ENCODE results near the gene UGP2.

UGP2 gene

GRCh38 chr2:63898839-63899238 is 57.1 kb downstream of the UGP2 start:
- Histone ChIP-seq H3K4me1 (ENCODE audit: control insufficient read depth, low read length) (no peaks in the 10 kb centered on the region), H4K20me1 (ENCODE audit: control insufficient read depth, insufficient read depth, low read depth, low read length) (no peaks in the 10 kb centered on the region), H3K79me2 (ENCODE audit: control insufficient read depth, low read length) (no peaks in the 10 kb centered on the region), H3K27me3 (ENCODE audit: control insufficient read depth, low read length) (no peaks in the 10 kb centered on the region), H3K9me3 (ENCODE audit: control insufficient read depth, insufficient read depth, low read length) (peaks cover 10% of the 10 kb centered on the region; the same call in 1 of the 2 replicates), H3F3A (ENCODE audit: control insufficient read depth, insufficient read depth) (peaks cover 17% of the 10 kb centered on the region), H3K27ac (ENCODE audit: low read depth, low read length) (no peak overlapping the region), H3K4me3 (ENCODE audit: low read length) (no peak overlapping the region), H3K4me2 (ENCODE audit: low read length) (no peak overlapping the region), H3K36me3 (ENCODE audit: control insufficient read depth, low read length) (peaks cover 59% of the 10 kb centered on the region), H3K9me2 (replicated peaks; ENCODE audit: control insufficient read depth, low read length) (no peaks in the 10 kb centered on the region)
- no peak for TF ChIP-seq CTCF (IDR thresholded peaks at IDR 0.05; ENCODE audit: low read depth, low read length, poor library complexity, severe bottlenecking)
- no peak for TF ChIP-seq EZH2phosphoT487 (IDR thresholded peaks at IDR 0.05; ENCODE audit: borderline replicate concordance, low read length)

DNA sequence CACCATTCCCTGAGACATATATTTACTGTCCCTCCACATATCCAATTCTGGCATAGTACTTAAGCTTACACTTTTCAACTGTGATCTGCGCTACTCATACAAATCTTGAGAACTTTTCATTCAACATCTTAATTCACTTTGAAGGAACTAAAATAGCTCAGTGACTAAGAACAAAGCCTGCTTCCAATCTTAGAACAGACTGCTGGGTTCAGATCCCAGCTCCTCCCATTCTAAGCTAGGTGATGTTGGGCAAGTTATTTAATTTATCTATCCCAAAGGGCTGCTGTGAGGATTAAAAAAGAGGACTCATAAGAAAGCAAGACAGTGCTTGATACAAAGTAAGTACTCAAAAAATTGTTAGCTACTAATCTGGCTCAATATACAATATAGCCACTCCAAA is 57.9 kb downstream of the UGP2 start:
- no peaks in the 10 kb centered on the region for H3K4me1 ChIP-seq (ENCODE audit: control insufficient read depth, low read length)
- H3F3A ChIP-seq (ENCODE audit: control insufficient read depth, insufficient read depth), result peaks cover 17% of the 10 kb centered on the region
- H3K9me2 ChIP-seq (replicated peaks; ENCODE audit: control insufficient read depth, low read length), result no peaks in the 10 kb centered on the region
- no peaks in the 10 kb centered on the region for H3K79me2 ChIP-seq (ENCODE audit: control insufficient read depth, low read length)
- H4K20me1 ChIP-seq (ENCODE audit: control insufficient read depth, insufficient read depth, low read depth, low read length), result no peaks in the 10 kb centered on the region
- H3K36me3 ChIP-seq (ENCODE audit: control insufficient read depth, low read length), result peaks cover 54% of the 10 kb centered on the region
- no peaks in the 10 kb centered on the region for H3K27me3 ChIP-seq (ENCODE audit: control insufficient read depth, low read length)
- no peak overlapping the region for H3K27ac ChIP-seq (ENCODE audit: low read depth, low read length)
- TF ChIP-seq EZH2phosphoT487 (IDR thresholded peaks at IDR 0.05; ENCODE audit: borderline replicate concordance, low read length) (no peak), CTCF (IDR thresholded peaks at IDR 0.05; ENCODE audit: low read depth, low read length, poor library complexity, severe bottlenecking) (no peak)
- peaks cover 10% of the 10 kb centered on the region; the same call in 1 of the 2 replicates for H3K9me3 ChIP-seq (ENCODE audit: control insufficient read depth, insufficient read depth, low read length)
- no peak overlapping the region for H3K4me2 ChIP-seq (ENCODE audit: low read length)
- no peak overlapping the region for H3K4me3 ChIP-seq (ENCODE audit: low read length)

- no peak overlapping the region for H3K4me2 ChIP-seq (ENCODE audit: low read length)
- no peaks in the 10 kb centered on the region for H3K9me2 ChIP-seq (replicated peaks; ENCODE audit: control insufficient read depth, low read length)
- no peak overlapping the region for H3K4me3 ChIP-seq (ENCODE audit: low read length)
- H3K36me3 ChIP-seq (ENCODE audit: control insufficient read depth, low read length), result peaks cover 53% of the 10 kb centered on the region
- no peak overlapping the region for H3K27ac ChIP-seq (ENCODE audit: low read depth, low read length)
- TF ChIP-seq CTCF (IDR thresholded peaks at IDR 0.05; ENCODE audit: low read depth, low read length, poor library complexity, severe bottlenecking), result no peak
- no peak for TF ChIP-seq EZH2phosphoT487 (IDR thresholded peaks at IDR 0.05; ENCODE audit: borderline replicate concordance, low read length)
- peaks cover 11% of the 10 kb centered on the region for H3F3A ChIP-seq (ENCODE audit: control insufficient read depth, insufficient read depth)
- H4K20me1 ChIP-seq (ENCODE audit: control insufficient read depth, insufficient read depth, low read depth, low read length), result no peaks in the 10 kb centered on the region
- no peaks in the 10 kb centered on the region for H3K79me2 ChIP-seq (ENCODE audit: control insufficient read depth, low read length)
- H3K27me3 ChIP-seq (ENCODE audit: control insufficient read depth, low read length), result no peaks in the 10 kb centered on the region
- peaks cover 13% of the 10 kb centered on the region; the same call in 1 of the 2 replicates for H3K9me3 ChIP-seq (ENCODE audit: control insufficient read depth, insufficient read depth, low read length)
- no peaks in the 10 kb centered on the region for H3K4me1 ChIP-seq (ENCODE audit: control insufficient read depth, low read length)
Observed at GRCh38 chr2:63902149-63902548, 60.5 kb downstream of the UGP2 start.
